Dermis blood vessel endothelial cell (primary cell): ENCODE results near the gene SLC25A21. TPM values are rescaled to one million over a fixed set of nuclear protein-coding genes. Genes with fewer than 3 reads are reported as not detected.
"Not testable (repeated sequence)": the region's sequence is repeated elsewhere in the genome, so short reads cannot be mapped to it uniquely, and the experiment has no call there.

Source experiments
- DNase-seq: peaks from one replicate; pipeline ENCODE4 v3.0.0; 2010
- total RNA-seq: library from RNA; depleted of rRNA; stranded (reverse); fragments of >200 nt; gene quantifications from 2 replicates; pipeline ENCODE4 v1.2.3, GENCODE V29; 2014

SLC25A21 gene
- total RNA-seq, 1 donor from 2014 or later = 9.7 TPM

GRCh38 chr14:36817071-36817930 lies 355.1 kb downstream of the SLC25A21 start:
- no peak for DNase-seq

- no peak for DNase-seq
Measured at GRCh38 chr14:36816481-36816880, 355.9 kb downstream of the SLC25A21 start.

- not testable (repeated sequence) for DNase-seq
Measured at GRCh38 chr14:36814783-36815182, 357.6 kb downstream of the SLC25A21 start.

- DNase-seq = no peak
Measured at GRCh38 chr14:36810209-36810608, 362.2 kb downstream of the SLC25A21 start.

- no peak for DNase-seq
Measured at GRCh38 chr14:36807727-36808126, 364.7 kb downstream of the SLC25A21 start.

GRCh38 chr14:36805131-36805559 lies 367.3 kb downstream of the SLC25A21 start:
- DNase-seq = no peak

- DNase-seq = no peak
Measured at GRCh38 chr14:36797634-36798033, 374.8 kb downstream of the SLC25A21 start.

- DNase-seq = no peak
Measured at GRCh38 chr14:36791402-36791801, 381.0 kb downstream of the SLC25A21 start.

GRCh38 chr14:36785511-36785910 lies 386.9 kb downstream of the SLC25A21 start:
- no peak for DNase-seq

GRCh38 chr14:36784541-36784940 lies 387.9 kb downstream of the SLC25A21 start:
- DNase-seq = no peak

GRCh38 chr14:36781897-36782296 lies 390.5 kb downstream of the SLC25A21 start:
- DNase-seq = no peak

- no peak for DNase-seq
Measured at GRCh38 chr14:36773558-36773957, 398.8 kb downstream of the SLC25A21 start.

GRCh38 chr14:36773136-36773540 lies 399.3 kb downstream of the SLC25A21 start:
- DNase-seq = no peak

GRCh38 chr14:36771028-36771640 lies 401.3 kb downstream of the SLC25A21 start:
- DNase-seq = peak; percentile 15

- DNase-seq = no peak
Measured at GRCh38 chr14:36768638-36769337, 403.6 kb downstream of the SLC25A21 start.

- DNase-seq = no peak
Measured at GRCh38 chr14:36767603-36768281, 404.7 kb downstream of the SLC25A21 start.

- DNase-seq = no peak
Measured at GRCh38 chr14:36766974-36767373, 405.4 kb downstream of the SLC25A21 start.

GRCh38 chr14:36757734-36758601 lies 414.4 kb downstream of the SLC25A21 start:
- no peak for DNase-seq

- no peak for DNase-seq
Measured at GRCh38 chr14:36756226-36756625, 416.2 kb downstream of the SLC25A21 start.

GRCh38 chr14:36755756-36756155 lies 416.6 kb downstream of the SLC25A21 start:
- no peak for DNase-seq

GRCh38 chr14:36751920-36752319 lies 420.5 kb downstream of the SLC25A21 start:
- DNase-seq = no peak

GRCh38 chr14:36751106-36751505 lies 421.3 kb downstream of the SLC25A21 start:
- no peak for DNase-seq
